OCI-LY1 (cell line): ENCODE data around the gene STAM2.

Experiments
- EZH2 ChIP-seq: fragments of 200-600 bp; sonication (generic), shearing (Covaris generic); IDR thresholded peaks from 2 replicates; pipeline ENCODE4 v1.8.0; 2017; ENCODE audit warnings: borderline replicate concordance, mixed run types, mild to moderate bottlenecking, antibody characterized with exemption, low read length, moderate library complexity, mixed read lengths
- TF ChIP-seq, protein P1 (sequence below): fragments of 200-600 bp; sonication (generic), shearing (Covaris generic); IDR thresholded peaks from 2 replicates; pipeline ENCODE4 v1.5.1; 2017; ENCODE audit warnings: mild to moderate bottlenecking, antibody characterized with exemption, low read length, moderate library complexity, mixed read lengths

DNA sequence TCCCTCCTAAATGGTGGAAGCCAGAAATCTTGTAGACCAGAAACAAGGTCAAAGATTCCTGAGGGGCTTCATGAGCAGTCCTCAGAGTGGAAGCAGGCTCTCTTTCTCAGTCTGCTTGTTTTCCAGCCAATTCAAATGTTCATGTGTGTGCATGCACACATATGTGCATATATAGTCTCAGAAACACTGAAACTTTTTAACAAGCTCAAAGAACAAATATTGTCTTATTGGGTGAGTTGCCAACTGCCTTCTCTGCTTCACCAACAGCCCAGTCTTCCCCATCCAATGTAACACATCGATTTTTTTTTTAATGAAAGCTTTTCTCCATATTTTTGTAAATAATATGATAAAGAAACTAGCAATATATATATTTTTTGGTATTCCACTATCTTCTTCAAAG lies 80.4 kb downstream of the STAM2 start:
- TF ChIP-seq, protein P1, sequence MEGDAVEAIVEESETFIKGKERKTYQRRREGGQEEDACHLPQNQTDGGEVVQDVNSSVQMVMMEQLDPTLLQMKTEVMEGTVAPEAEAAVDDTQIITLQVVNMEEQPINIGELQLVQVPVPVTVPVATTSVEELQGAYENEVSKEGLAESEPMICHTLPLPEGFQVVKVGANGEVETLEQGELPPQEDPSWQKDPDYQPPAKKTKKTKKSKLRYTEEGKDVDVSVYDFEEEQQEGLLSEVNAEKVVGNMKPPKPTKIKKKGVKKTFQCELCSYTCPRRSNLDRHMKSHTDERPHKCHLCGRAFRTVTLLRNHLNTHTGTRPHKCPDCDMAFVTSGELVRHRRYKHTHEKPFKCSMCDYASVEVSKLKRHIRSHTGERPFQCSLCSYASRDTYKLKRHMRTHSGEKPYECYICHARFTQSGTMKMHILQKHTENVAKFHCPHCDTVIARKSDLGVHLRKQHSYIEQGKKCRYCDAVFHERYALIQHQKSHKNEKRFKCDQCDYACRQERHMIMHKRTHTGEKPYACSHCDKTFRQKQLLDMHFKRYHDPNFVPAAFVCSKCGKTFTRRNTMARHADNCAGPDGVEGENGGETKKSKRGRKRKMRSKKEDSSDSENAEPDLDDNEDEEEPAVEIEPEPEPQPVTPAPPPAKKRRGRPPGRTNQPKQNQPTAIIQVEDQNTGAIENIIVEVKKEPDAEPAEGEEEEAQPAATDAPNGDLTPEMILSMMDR, result no peak
- no peak for TF ChIP-seq EZH2
